Stimulated activated naive CD8-positive, alpha-beta T cell treated with anti-CD3 and anti-CD28 coated beads, Interleukin-15, amount 100 ng/mL, for 72 hours (primary cell): Measurements from ENCODE around the gene GP1BB.
"Not testable (repeated sequence)": the region's sequence is repeated elsewhere in the genome, so short reads cannot be mapped to it uniquely, and the experiment has no call there.

Experiments
- ATAC-seq: fragments of 150-1000 bp; cut with Tn5 transposase; 2 replicates; pipeline ENCODE4 v1.10.0; 2021; ENCODE audit warnings: mild to moderate bottlenecking, moderate library complexity
- DNase-seq, 2 donors: peaks; one replicate each; pipeline ENCODE4 v3.0.0; 2021 to 2022
- H3K27ac Mint-ChIP-seq, 2 donors: one replicate each; pipeline ENCODE4 v1.8.0; 2022; ENCODE audit warnings: mild to moderate bottlenecking in 2 of 2, mixed read lengths in 2 of 2, moderate library complexity in 2 of 2
- H3K27me3 Mint-ChIP-seq: one replicate; pipeline ENCODE4 v1.8.0; 2022; ENCODE audit warnings: mixed read lengths
- H3K4me1 Mint-ChIP-seq: one replicate; pipeline ENCODE4 v1.8.0; 2022; ENCODE audit warnings: mild to moderate bottlenecking, mixed read lengths
- H3K4me3 Mint-ChIP-seq, 2 donors: one replicate each; pipeline ENCODE4 v1.8.0; 2022; ENCODE audit warnings: mild to moderate bottlenecking in 2 of 2, mixed read lengths in 2 of 2, moderate library complexity in 1 of 2
- H3K9me3 Mint-ChIP-seq, 2 donors: one replicate each; pipeline ENCODE4 v1.8.0; 2022; ENCODE audit warnings: mixed read lengths in 2 of 2

Gene GP1BB

GRCh38 chr22:19726064-19726788 is 2.9 kb downstream of the GP1BB start:
- peaks cover 39% of the 10 kb centered on the region for H3K4me1 Mint-ChIP-seq
- H3K27me3 Mint-ChIP-seq = peaks cover 39% of the 10 kb centered on the region
- not testable (repeated sequence) for DNase-seq, ATAC-seq, H3K4me3 Mint-ChIP-seq, H3K27ac Mint-ChIP-seq, H3K9me3 Mint-ChIP-seq

GRCh38 chr22:19727310-19728150 is 4.2 kb downstream of the GP1BB start:
- Mint-ChIP-seq H3K27me3 (peaks cover 31% of the 10 kb centered on the region), H3K4me3 (no peak overlapping the region), H3K9me3 (no peaks in the 10 kb centered on the region), H3K4me1 (peaks cover 34% of the 10 kb centered on the region), H3K27ac (no peak overlapping the region)
- ATAC-seq (no peak), DNase-seq (no peak)

- H3K27ac Mint-ChIP-seq = no peak overlapping the region
- no peak for ATAC-seq
- no peak for DNase-seq
- no peak overlapping the region for H3K4me3 Mint-ChIP-seq
- peaks cover 24% of the 10 kb centered on the region for H3K27me3 Mint-ChIP-seq
- H3K9me3 Mint-ChIP-seq = no peaks in the 10 kb centered on the region
- H3K4me1 Mint-ChIP-seq = peaks cover 27% of the 10 kb centered on the region
Measured at GRCh38 chr22:19728271-19728670, 4.9 kb downstream of the GP1BB start.

DNA sequence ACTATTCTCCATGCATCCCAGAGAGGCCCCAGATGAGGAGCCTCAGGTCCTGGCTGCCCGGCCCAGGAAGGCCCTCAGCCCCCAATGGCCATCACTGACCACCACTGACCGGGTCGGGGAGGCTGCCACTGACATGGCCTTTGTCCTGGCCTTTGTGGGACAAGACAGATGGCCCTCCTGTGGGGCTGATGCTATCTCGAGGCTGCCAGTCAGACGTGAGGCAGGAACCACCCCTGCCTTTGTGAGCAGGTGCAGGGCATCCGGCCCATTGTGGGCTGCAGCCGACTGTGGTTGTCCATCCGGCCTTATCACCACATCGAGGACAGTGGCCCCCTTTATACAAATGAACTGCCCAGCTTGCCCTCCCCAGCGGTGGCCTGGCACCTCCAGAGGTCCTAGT is 5.5 kb downstream of the GP1BB start:
- peaks cover 18% of the 10 kb centered on the region for H3K27me3 Mint-ChIP-seq
- no peak overlapping the region for H3K27ac Mint-ChIP-seq
- H3K4me1 Mint-ChIP-seq = peaks cover 22% of the 10 kb centered on the region
- H3K9me3 Mint-ChIP-seq = no peaks in the 10 kb centered on the region
- H3K4me3 Mint-ChIP-seq = no peak overlapping the region
- DNase-seq (no peak), ATAC-seq (no peak)

GRCh38 chr22:19729507-19729906 is 6.2 kb downstream of the GP1BB start:
- H3K27ac Mint-ChIP-seq = no peak overlapping the region
- no peak for DNase-seq
- peaks cover 19% of the 10 kb centered on the region for H3K4me1 Mint-ChIP-seq
- H3K9me3 Mint-ChIP-seq = no peaks in the 10 kb centered on the region
- no peak for ATAC-seq
- H3K27me3 Mint-ChIP-seq = peaks cover 14% of the 10 kb centered on the region
- no peak overlapping the region for H3K4me3 Mint-ChIP-seq

- Mint-ChIP-seq H3K27ac (no peak overlapping the region), H3K4me3 (peak overlapping the region in 1 of 2 donors; percentile 18), H3K4me1 (peaks cover 12% of the 10 kb centered on the region), H3K27me3 (peaks cover 7% of the 10 kb centered on the region), H3K9me3 (no peaks in the 10 kb centered on the region)
- ATAC-seq (peak; percentile 37), DNase-seq (no peak)
Measured at GRCh38 chr22:19730198-19730597, 6.9 kb downstream of the GP1BB start.

GRCh38 chr22:19730655-19731360 is 7.5 kb downstream of the GP1BB start:
- H3K27ac Mint-ChIP-seq = no peak overlapping the region
- peak overlapping the region; percentile 80 to 89 for H3K4me3 Mint-ChIP-seq
- ATAC-seq (peak; percentile 86), DNase-seq (peak; percentile 84 to 88)
- peaks cover 10% of the 10 kb centered on the region for H3K4me1 Mint-ChIP-seq
- peaks cover under 1% of the 10 kb centered on the region for H3K27me3 Mint-ChIP-seq
- H3K9me3 Mint-ChIP-seq = no peaks in the 10 kb centered on the region

DNA sequence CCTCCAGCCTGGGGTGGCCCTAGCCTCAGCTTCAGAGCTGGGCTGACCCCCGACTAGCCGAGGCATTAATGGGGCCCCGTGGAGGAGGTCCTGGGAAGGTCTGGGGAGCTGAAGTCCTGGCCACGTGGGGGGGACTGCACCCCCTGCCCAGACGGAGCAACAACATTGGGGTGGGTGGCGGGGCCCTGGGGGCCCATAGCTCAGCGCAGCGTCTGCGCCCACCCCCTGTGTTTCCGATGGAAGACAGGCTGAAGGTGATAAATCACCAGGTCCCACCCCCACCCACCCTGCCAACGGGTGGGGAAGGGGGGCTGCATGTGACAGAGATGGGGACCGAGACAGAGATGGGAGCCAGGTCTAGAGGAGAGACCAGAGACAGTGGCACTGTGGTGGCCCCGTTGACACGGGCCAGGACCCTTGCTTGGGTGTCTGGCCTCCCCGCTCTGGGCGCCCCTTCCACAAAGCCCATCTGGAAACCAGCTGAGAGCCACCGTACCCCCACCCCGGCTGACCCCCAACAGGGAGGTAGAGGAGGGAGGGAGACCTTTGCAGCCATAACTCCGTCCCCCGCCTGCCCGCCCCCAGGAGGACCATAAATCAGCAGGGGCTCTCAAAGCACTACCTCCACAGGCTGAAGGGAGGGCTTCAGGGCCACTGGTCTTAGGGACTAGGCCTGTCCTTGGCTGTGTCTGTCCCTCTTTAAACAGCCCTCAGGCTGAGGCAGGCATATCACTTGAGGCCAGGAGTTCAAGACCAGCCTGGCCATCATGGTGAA is 8.2 kb downstream of the GP1BB start:
- peak overlapping the region in 1 of 2 donors; percentile 89 for H3K4me3 Mint-ChIP-seq
- peak; percentile 13 for ATAC-seq
- H3K27ac Mint-ChIP-seq = no peak overlapping the region
- no peak for DNase-seq
- no peaks in the 10 kb centered on the region for H3K9me3 Mint-ChIP-seq
- H3K27me3 Mint-ChIP-seq = no peaks in the 10 kb centered on the region
- peaks cover 10% of the 10 kb centered on the region for H3K4me1 Mint-ChIP-seq

- Mint-ChIP-seq H3K27ac (no peak overlapping the region), H3K27me3 (no peaks in the 10 kb centered on the region), H3K9me3 (no peaks in the 10 kb centered on the region), H3K4me3 (no peak overlapping the region), H3K4me1 (peaks cover 10% of the 10 kb centered on the region)
- DNase-seq (no peak), ATAC-seq (no peak)
Measured at GRCh38 chr22:19732403-19733113, 9.2 kb downstream of the GP1BB start.

- ATAC-seq (no peak), DNase-seq (no peak)
- no peaks in the 10 kb centered on the region for H3K27me3 Mint-ChIP-seq
- H3K9me3 Mint-ChIP-seq = no peaks in the 10 kb centered on the region
- peaks cover 10% of the 10 kb centered on the region for H3K4me1 Mint-ChIP-seq
- H3K27ac Mint-ChIP-seq = no peak overlapping the region
- H3K4me3 Mint-ChIP-seq = no peak overlapping the region
Measured at GRCh38 chr22:19733755-19734154, 10.4 kb downstream of the GP1BB start.

DNA sequence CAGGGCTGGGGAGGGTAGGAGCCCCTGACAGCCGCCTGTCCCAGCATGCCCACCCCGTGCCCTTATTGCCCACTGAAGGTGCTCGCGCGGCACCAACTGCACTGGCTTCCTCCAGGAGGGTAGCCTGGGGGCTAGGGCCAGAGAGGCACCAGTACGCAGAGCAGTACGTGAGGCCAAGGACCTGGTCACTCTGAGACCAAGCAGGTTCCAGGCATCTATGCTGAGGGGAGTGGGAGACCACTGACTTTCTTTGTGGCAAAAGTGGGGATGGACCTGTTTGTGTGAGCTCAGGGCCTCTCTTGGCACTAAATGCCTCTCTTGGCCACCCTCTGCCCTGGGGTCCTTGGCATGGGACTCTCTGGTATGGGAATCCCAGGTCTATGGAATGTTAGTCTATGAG is 10.8 kb downstream of the GP1BB start:
- Mint-ChIP-seq H3K9me3 (no peaks in the 10 kb centered on the region), H3K27me3 (no peaks in the 10 kb centered on the region), H3K4me1 (peaks cover 10% of the 10 kb centered on the region), H3K4me3 (no peak overlapping the region), H3K27ac (no peak overlapping the region)
- DNase-seq (no peak), ATAC-seq (no peak)

DNA sequence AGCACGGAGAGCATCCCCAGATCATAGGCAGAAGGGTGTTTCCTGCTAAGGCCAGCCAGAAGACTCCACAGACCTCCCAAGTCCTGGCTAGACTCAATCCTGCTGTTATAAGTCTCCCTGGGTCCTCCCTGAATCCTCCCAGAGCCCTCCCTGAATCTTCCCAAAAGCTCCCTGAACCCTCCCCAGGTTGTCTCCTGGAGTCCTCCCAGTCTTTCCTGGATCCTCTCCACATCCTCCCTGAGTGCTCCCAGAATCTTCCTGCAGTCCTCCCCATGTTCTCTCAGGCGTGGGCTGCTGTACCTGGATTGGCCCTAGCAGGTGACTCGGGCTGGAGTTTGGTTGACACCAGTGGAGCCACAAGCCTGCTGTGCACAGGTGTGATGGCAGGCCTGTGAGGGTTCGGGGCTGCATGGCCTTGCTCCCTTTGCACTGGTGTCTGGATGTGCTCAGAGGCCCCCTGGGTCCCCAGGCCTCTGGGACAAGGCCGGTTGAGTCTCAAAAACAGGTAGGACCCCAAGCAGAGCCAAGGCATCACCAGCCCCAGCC is 11.6 kb downstream of the GP1BB start:
- H3K4me3 Mint-ChIP-seq = no peak overlapping the region
- DNase-seq (no peak), ATAC-seq (no peak)
- peaks cover 10% of the 10 kb centered on the region for H3K4me1 Mint-ChIP-seq
- no peaks in the 10 kb centered on the region for H3K9me3 Mint-ChIP-seq
- H3K27ac Mint-ChIP-seq = no peak overlapping the region
- H3K27me3 Mint-ChIP-seq = no peaks in the 10 kb centered on the region

- H3K27ac Mint-ChIP-seq = peak overlapping the region in 1 of 2 donors; percentile 6
- H3K9me3 Mint-ChIP-seq = no peaks in the 10 kb centered on the region
- ATAC-seq (no peak), DNase-seq (no peak)
- H3K27me3 Mint-ChIP-seq = no peaks in the 10 kb centered on the region
- H3K4me3 Mint-ChIP-seq = no peak overlapping the region
- H3K4me1 Mint-ChIP-seq = peaks cover 3% of the 10 kb centered on the region
Measured at GRCh38 chr22:19735665-19736510, 12.5 kb downstream of the GP1BB start.
